ENCODE data around the gene ARHGAP8.

DNA sequence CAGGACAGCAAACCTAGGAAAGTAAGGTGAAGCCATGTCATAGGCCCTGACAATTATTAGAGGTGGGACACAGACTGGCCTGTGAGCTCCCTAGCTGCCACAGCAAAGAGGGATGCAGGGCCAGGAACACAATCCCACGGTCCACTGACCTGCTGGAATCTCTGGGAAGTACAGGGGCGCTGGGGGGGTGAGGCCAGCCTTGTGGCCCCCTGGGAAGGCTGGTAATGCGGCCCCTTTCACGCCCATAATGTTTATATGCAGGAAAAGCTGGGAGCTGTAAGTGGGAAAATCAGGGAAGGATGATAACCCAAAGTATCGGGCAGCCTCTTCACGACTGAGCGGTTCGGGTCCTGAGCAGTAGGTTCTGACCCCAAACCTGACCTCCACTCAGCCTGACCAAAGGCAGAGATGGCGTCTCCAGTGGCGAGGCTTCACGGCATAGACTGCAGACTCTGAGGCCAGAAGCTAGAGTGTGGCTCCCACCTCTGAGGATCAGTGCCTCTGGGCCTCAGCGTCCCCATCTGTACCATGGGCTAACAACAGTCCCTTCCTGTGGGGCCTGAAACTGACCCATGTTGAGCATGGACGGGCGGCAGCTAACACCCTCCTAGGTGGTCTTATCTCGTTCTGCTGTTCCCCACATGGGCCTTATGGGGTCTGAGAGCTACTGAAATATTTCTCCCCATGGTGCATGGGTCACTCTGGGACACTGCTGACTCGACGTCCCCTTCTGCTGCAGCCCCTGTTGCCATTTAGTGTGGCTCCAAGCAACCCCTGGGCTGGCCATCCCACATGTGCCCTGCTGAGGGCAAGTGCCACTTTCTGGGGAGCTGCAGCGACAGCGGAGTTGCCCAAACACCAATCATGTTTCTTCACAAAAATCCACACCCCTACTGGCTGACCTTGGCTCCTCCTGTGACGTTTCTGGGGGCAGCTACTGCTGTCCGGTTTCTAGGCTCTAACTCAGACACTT lies 155.7 kb downstream of the ARHGAP8 start:
- TF ChIP-seq, protein P1, sequence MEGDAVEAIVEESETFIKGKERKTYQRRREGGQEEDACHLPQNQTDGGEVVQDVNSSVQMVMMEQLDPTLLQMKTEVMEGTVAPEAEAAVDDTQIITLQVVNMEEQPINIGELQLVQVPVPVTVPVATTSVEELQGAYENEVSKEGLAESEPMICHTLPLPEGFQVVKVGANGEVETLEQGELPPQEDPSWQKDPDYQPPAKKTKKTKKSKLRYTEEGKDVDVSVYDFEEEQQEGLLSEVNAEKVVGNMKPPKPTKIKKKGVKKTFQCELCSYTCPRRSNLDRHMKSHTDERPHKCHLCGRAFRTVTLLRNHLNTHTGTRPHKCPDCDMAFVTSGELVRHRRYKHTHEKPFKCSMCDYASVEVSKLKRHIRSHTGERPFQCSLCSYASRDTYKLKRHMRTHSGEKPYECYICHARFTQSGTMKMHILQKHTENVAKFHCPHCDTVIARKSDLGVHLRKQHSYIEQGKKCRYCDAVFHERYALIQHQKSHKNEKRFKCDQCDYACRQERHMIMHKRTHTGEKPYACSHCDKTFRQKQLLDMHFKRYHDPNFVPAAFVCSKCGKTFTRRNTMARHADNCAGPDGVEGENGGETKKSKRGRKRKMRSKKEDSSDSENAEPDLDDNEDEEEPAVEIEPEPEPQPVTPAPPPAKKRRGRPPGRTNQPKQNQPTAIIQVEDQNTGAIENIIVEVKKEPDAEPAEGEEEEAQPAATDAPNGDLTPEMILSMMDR (IDR thresholded peaks at IDR 0.05), result no peak
- no peak for TF ChIP-seq POLR2A (IDR thresholded peaks at IDR 0.05)
